CD14-positive monocyte (primary cell): ENCODE results near the gene TBC1D22A. TPM values are rescaled to one million over a fixed set of nuclear protein-coding genes. Genes with fewer than 3 reads are reported as not detected.

Source experiments
- DNase-seq, 3 donors: peaks; one replicate each; pipeline ENCODE4 v3.0.0-alpha.2; 2011 to 2022
- H2AFZ ChIP-seq: 2 replicates; pipeline ENCODE4 v1.6.0; 2012; ENCODE audit warnings: mild to moderate bottlenecking, low read depth, low read length, inconsistent platforms; ENCODE audit not compliant: insufficient read depth, poor library complexity, severe bottlenecking
- H3K27ac ChIP-seq, 2 donors: 1 replicate in 1 of 2; 2 replicates in 1 of 2; pipeline ENCODE4 v1.5.1; 2012 to 2013; ENCODE audit warnings: low read length in 2 of 2, control low read depth in 1 of 2, inconsistent platforms in 1 of 2, low read depth in 1 of 2, mild to moderate bottlenecking in 1 of 2
- H3K27me3 ChIP-seq, 2 donors: one replicate each; pipeline versions ENCODE4 v1.6.0 to v1.6.1; 2011 to 2013; ENCODE audit warnings: low read length in 2 of 2; ENCODE audit not compliant: control insufficient read depth in 2 of 2, insufficient read depth in 2 of 2
- H3K36me3 ChIP-seq, 2 donors: replicated peaks in 1 of 2; 1 replicate in 1 of 2; 2 replicates in 1 of 2; pipeline versions ENCODE4 v1.5.1 to v1.6.1; 2012 to 2013; ENCODE audit warnings: low read length in 2 of 2, control low read depth in 1 of 2, inconsistent platforms in 1 of 2, mild to moderate bottlenecking in 1 of 2; ENCODE audit not compliant: insufficient read depth in 2 of 2, control insufficient read depth in 1 of 2
- H3K4me1 ChIP-seq, 2 donors: 1 replicate in 1 of 2; 2 replicates in 1 of 2; pipeline versions ENCODE4 v1.5.1 to v1.6.1; 2012 to 2013; ENCODE audit warnings: low read length in 2 of 2, control low read depth in 1 of 2, inconsistent platforms in 1 of 2, mild to moderate bottlenecking in 1 of 2, moderate library complexity in 1 of 2; ENCODE audit not compliant: insufficient read depth in 2 of 2, control insufficient read depth in 1 of 2
- H3K4me2 ChIP-seq: replicated peaks from 2 replicates; pipeline ENCODE3; 2012; ENCODE audit warnings: low read length, moderate library complexity, mild to moderate bottlenecking; ENCODE audit not compliant: poor library complexity, severe bottlenecking; ENCODE audit errors: extremely low read depth
- H3K4me3 ChIP-seq, 3 experiments: fragments of 200-600 bp in 1 of 3; sonication (generic) in 1 of 3; replicated peaks in 1 of 3; 1 replicate in 2 of 3; 2 replicates in 1 of 3; pipeline ENCODE4 v1.5.1; 2011 to 2013; ENCODE audit warnings: low read length in 3 of 3, mild to moderate bottlenecking in 3 of 3, control low read depth in 2 of 3, low read depth in 2 of 3, inconsistent platforms in 1 of 3, moderate library complexity in 1 of 3
- H3K79me2 ChIP-seq: 2 replicates; pipeline ENCODE4 v1.6.0; 2012; ENCODE audit warnings: mild to moderate bottlenecking, control low read depth, inconsistent platforms, low read length, moderate library complexity; ENCODE audit not compliant: insufficient read depth
- H3K9ac ChIP-seq: 2 replicates; pipeline ENCODE4 v1.6.0; 2017; ENCODE audit warnings: low read length, mild to moderate bottlenecking; ENCODE audit not compliant: insufficient read depth, poor library complexity, severe bottlenecking
- H3K9me3 ChIP-seq, 2 donors: replicated peaks in 1 of 2; 1 replicate in 1 of 2; 2 replicates in 1 of 2; pipeline versions ENCODE4 v1.5.1 to v1.6.1; 2012 to 2013; ENCODE audit warnings: low read length in 2 of 2, control low read depth in 1 of 2; ENCODE audit not compliant: control insufficient read depth in 1 of 2, insufficient read depth in 1 of 2
- H4K20me1 ChIP-seq: 2 replicates; pipeline ENCODE4 v1.6.0; 2012; ENCODE audit warnings: mild to moderate bottlenecking, low read length, control low read depth, moderate library complexity; ENCODE audit not compliant: insufficient read depth
- H3K27ac Mint-ChIP-seq, 7 donors: one replicate each; pipeline ENCODE4 v1.8.0; 2020; ENCODE audit warnings: mild to moderate bottlenecking in 7 of 7, mixed read lengths in 7 of 7, moderate library complexity in 6 of 7, inconsistent platforms in 2 of 7
- H3K27me3 Mint-ChIP-seq, 3 donors: one replicate each; pipeline ENCODE4 v1.8.0; 2021 to 2022; ENCODE audit warnings: low read depth in 3 of 3, mild to moderate bottlenecking in 3 of 3, mixed read lengths in 3 of 3, moderate library complexity in 3 of 3, inconsistent platforms in 1 of 3
- H3K36me3 Mint-ChIP-seq, 2 donors: one replicate each; pipeline ENCODE4 v1.8.0; 2020; ENCODE audit warnings: mixed read lengths in 2 of 2, inconsistent platforms in 1 of 2, mild to moderate bottlenecking in 1 of 2
- H3K4me1 Mint-ChIP-seq: one replicate; pipeline ENCODE4 v1.8.0; 2020; ENCODE audit warnings: mild to moderate bottlenecking, mixed read lengths
- H3K4me3 Mint-ChIP-seq, 2 donors: one replicate each; pipeline ENCODE4 v1.8.0; 2020; ENCODE audit warnings: mild to moderate bottlenecking in 2 of 2, mixed read lengths in 2 of 2, moderate library complexity in 1 of 2
- H3K9me3 Mint-ChIP-seq, 7 donors: one replicate each; pipeline ENCODE4 v1.8.0; 2020 to 2022; ENCODE audit warnings: mixed read lengths in 7 of 7, mild to moderate bottlenecking in 6 of 7, moderate library complexity in 6 of 7, inconsistent platforms in 2 of 7
- WGBS: methylation state at CpG from one replicate; pipeline ENCODE4 v1.1.5; 2013; ENCODE audit warnings: missing lambda C conversion rate; ENCODE audit not compliant: insufficient coverage; 5-methylcytosine and 5-hydroxymethylcytosine counted together
- intact Hi-C, 2 donors: fragments of 100-400 bp; cut with micrococcal nuclease; formaldehyde crosslinking; loops; one replicate each; pipeline versions ENCODE4 v1.15.0 to v1.15.1; 2023
- polyA plus RNA-seq, 3 donors: library from polyadenylated mRNA; depleted of rRNA in 1 of 3; unstranded in 2 of 3; stranded (reverse) in 1 of 3; fragments of 300-500 nt in 2 of 3; fragments of >200 nt in 1 of 3; fragmentation: Illumina TruSeq in 2 of 3; gene quantifications; 1 replicate in 2 of 3; 2 replicates in 1 of 3; pipeline ENCODE4 v1.2.3, GENCODE V29; 2012 to 2021
- TF ChIP-seq, protein P1 (sequence below): fragments of 200-600 bp; IDR thresholded peaks from one replicate; pipeline ENCODE4 v1.8.0; 2022; ENCODE audit warnings: antibody characterized with exemption, mild to moderate bottlenecking

The TBC1D22A gene
- polyA plus RNA-seq, 3 donors = 25.9 to 36.2 (median 29.5) TPM

DNA sequence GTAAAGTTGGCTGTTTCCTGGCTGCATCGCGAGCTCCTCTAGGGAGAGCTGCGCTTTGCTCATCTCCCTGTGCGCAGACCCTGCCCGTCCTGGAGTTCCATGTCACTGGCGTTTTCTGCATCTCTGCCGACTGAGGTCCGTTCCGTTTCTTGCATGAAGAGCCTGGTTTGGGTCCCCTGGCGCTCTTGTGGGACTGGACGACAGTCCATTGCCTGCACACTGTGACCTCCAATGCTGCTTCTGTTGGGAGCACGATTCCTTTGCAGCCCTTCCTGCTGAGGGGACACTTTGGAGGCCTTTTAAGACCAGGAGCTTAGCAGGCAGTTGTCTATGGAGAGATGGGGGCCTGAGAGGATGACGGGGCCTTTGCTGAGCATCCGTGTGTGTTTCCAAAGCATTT is 90.3 kb downstream of the TBC1D22A start:
- Histone ChIP-seq H4K20me1 (peaks cover 78% of the 10 kb centered on the region), H3K4me3 (no peak overlapping the region), H3K27ac (peak overlapping the region; percentile 87 to 95), H3K79me2 (peaks cover 61% of the 10 kb centered on the region), H2AFZ (no peak overlapping the region), H3K9ac (no peak overlapping the region), H3K4me1 (peaks cover 19 to 26% of the 10 kb centered on the region in 2 donors), H3K36me3 (peaks cover 15 to 67% of the 10 kb centered on the region in 2 donors), H3K27me3 (no peaks in the 10 kb centered on the region), H3K9me3 (peaks cover 0 to 3% of the 10 kb centered on the region in 2 donors), H3K4me2 (no peak overlapping the region)
- no peak for DNase-seq
- peaks cover 0 to 7% (median 3%) of the 10 kb centered on the region in 7 donors for H3K9me3 Mint-ChIP-seq
- H3K4me3 Mint-ChIP-seq = peak overlapping the region in 1 of 2 donors; percentile 35
- intact Hi-C loops = no loop called here
- peaks cover 27% of the 10 kb centered on the region for H3K4me1 Mint-ChIP-seq
- TF ChIP-seq, protein P1, sequence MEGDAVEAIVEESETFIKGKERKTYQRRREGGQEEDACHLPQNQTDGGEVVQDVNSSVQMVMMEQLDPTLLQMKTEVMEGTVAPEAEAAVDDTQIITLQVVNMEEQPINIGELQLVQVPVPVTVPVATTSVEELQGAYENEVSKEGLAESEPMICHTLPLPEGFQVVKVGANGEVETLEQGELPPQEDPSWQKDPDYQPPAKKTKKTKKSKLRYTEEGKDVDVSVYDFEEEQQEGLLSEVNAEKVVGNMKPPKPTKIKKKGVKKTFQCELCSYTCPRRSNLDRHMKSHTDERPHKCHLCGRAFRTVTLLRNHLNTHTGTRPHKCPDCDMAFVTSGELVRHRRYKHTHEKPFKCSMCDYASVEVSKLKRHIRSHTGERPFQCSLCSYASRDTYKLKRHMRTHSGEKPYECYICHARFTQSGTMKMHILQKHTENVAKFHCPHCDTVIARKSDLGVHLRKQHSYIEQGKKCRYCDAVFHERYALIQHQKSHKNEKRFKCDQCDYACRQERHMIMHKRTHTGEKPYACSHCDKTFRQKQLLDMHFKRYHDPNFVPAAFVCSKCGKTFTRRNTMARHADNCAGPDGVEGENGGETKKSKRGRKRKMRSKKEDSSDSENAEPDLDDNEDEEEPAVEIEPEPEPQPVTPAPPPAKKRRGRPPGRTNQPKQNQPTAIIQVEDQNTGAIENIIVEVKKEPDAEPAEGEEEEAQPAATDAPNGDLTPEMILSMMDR = no peak
- H3K27ac Mint-ChIP-seq = peak overlapping the region in 6 of 7 donors; percentile 59 to 99 (median 96)
- H3K27me3 Mint-ChIP-seq = peaks cover 0 to 4% (median 0%) of the 10 kb centered on the region in 3 donors
- peaks cover 47 to 56% of the 10 kb centered on the region in 2 donors for H3K36me3 Mint-ChIP-seq
- WGBS = 98% methylated on average over 11 of the region's 14 CpGs

DNA sequence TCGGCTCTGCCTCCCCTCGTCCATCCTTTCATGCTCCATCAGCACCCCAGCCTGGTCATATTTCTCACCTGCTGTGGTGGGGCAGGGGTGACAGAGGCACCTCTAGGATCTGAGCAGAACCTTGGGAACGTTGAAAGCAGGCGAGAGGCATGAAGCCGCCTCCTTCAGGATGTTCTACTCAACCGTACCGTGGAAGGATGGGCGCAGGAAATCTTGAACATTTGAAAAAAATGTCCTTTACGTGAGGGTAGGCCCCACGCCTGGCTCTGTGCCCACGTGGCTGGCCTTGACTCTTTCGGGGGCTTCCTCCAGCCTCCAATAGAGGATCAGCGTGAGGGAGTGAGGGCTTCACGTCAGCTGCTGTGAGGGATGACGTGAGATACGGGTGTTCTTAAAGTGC is 90.7 kb downstream of the TBC1D22A start:
- TF ChIP-seq, protein P1 = no peak
- Mint-ChIP-seq H3K4me3 (no peak overlapping the region), H3K27me3 (peaks cover 0 to 4% (median 0%) of the 10 kb centered on the region in 3 donors), H3K27ac (peak overlapping the region; percentile 93 to 99 (median 97)), H3K9me3 (peaks cover 2 to 10% (median 5%) of the 10 kb centered on the region in 7 donors), H3K4me1 (peaks cover 27% of the 10 kb centered on the region), H3K36me3 (peaks cover 47 to 59% of the 10 kb centered on the region in 2 donors)
- H3K4me3 ChIP-seq = no peak overlapping the region
- H2AFZ ChIP-seq = no peak overlapping the region
- H3K27ac ChIP-seq = peak overlapping the region; percentile 87 to 95
- H3K9ac ChIP-seq = no peak overlapping the region
- peaks cover 78% of the 10 kb centered on the region for H4K20me1 ChIP-seq
- DNase-seq = no peak
- peaks cover 62% of the 10 kb centered on the region for H3K79me2 ChIP-seq
- 88% methylated on average over 8 of the region's 16 CpGs for WGBS
- no peaks in the 10 kb centered on the region for H3K27me3 ChIP-seq
- peaks cover 19 to 26% of the 10 kb centered on the region in 2 donors for H3K4me1 ChIP-seq
- H3K9me3 ChIP-seq = peaks cover 2 to 7% of the 10 kb centered on the region in 2 donors
- H3K4me2 ChIP-seq = no peak overlapping the region
- intact Hi-C loops = no loop called here
- H3K36me3 ChIP-seq = peaks cover 15 to 69% of the 10 kb centered on the region in 2 donors
